ENCODE data around the gene STARD10.
A peak's percentile ranks its signal among the peaks of the same experiment; 100 is the strongest.

The STARD10 gene

DNA sequence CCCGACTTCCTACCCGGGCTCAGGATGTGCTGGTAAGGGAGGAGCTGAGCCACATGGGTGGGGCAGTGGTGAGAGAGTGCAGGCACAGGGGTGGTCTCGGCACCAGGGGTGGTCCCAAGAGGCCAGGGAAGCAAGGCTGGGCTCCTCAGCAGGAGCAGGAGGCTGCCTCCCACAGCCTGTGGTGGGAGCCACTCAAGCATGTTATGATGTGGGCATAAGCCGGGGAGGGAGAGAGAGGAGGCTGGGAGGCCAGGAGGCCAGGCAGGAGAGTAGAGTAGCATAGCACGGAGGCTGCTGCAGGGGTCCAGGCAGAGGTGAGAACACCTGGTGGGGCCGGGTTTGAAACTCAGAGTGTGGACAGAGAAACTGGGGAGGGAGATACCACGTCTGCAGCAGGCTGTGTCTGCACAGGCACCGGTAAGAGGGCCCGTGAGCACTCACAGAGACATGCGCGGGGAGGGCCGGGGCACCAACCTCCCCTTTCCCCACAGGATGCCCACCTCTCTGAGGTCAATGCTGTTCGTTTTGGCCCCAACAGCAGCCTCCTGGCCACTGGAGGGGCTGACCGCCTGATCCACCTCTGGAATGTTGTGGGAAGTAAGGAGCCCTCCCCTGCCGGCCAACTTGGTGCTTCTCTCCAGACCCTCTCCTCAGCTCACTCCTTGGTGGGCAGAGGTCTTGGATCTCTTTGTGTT lies 31.1 kb upstream of the STARD10 start:
- Histone ChIP-seq H3K4me3 (ENCODE audit: low read length) (no peak overlapping the region), H3K4me2 (ENCODE audit: low read length) (no peak overlapping the region), H2AFZ (ENCODE audit: low read depth, low read length) (no peak overlapping the region), H4K20me1 (ENCODE audit: insufficient read depth, low read length) (peaks cover 22% of the 10 kb centered on the region), H3K79me2 (ENCODE audit: low read length) (no peaks in the 10 kb centered on the region), H3K27me3 (ENCODE audit: low read depth, low read length) (no peaks in the 10 kb centered on the region), H3K4me1 (ENCODE audit: low read length) (peaks cover 32% of the 10 kb centered on the region), H3K9me3 (ENCODE audit: insufficient read depth, low read length) (no peaks in the 10 kb centered on the region), H3K27ac (ENCODE audit: low read length) (no peak overlapping the region), H3K36me3 (replicated peaks; ENCODE audit: low read depth, low read length) (peaks cover 35% of the 10 kb centered on the region), H3K9ac (ENCODE audit: low read length) (no peak overlapping the region)
- TF ChIP-seq EZH2phosphoT487 (IDR thresholded peaks at IDR 0.05; ENCODE audit: low read depth) = no peak
- TF ChIP-seq, protein P1, sequence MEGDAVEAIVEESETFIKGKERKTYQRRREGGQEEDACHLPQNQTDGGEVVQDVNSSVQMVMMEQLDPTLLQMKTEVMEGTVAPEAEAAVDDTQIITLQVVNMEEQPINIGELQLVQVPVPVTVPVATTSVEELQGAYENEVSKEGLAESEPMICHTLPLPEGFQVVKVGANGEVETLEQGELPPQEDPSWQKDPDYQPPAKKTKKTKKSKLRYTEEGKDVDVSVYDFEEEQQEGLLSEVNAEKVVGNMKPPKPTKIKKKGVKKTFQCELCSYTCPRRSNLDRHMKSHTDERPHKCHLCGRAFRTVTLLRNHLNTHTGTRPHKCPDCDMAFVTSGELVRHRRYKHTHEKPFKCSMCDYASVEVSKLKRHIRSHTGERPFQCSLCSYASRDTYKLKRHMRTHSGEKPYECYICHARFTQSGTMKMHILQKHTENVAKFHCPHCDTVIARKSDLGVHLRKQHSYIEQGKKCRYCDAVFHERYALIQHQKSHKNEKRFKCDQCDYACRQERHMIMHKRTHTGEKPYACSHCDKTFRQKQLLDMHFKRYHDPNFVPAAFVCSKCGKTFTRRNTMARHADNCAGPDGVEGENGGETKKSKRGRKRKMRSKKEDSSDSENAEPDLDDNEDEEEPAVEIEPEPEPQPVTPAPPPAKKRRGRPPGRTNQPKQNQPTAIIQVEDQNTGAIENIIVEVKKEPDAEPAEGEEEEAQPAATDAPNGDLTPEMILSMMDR (IDR thresholded peaks at IDR 0.05; ENCODE audit: low read depth, low read length) = no peak

DNA sequence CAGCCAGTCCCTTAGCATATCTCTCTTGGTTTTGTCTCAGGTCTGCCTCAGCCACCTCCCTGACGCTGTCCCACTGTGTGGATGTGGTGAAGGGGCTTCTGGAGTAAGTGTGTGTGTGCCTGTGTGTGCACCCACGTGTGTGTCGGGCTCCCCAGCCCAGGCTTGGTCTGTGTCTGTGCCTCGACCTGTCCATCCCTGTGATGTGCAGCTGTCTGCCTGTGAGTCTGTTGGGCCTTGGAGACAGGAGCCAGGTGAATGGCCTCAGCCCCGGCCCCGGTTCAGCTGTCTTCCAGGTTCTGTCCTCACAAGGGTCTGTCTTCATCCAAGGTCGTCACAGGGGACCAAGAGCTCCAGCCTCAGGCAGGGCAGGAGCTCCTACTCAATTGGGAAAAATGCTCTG lies 30.2 kb upstream of the STARD10 start:
- H3K4me1 ChIP-seq (ENCODE audit: low read length) = peaks cover 32% of the 10 kb centered on the region
- no peak overlapping the region for H3K9ac ChIP-seq (ENCODE audit: low read length)
- H4K20me1 ChIP-seq (ENCODE audit: insufficient read depth, low read length) = peaks cover 22% of the 10 kb centered on the region; the same call in 1 of the 2 replicates
- no peak overlapping the region for H3K4me3 ChIP-seq (ENCODE audit: low read length)
- no peak overlapping the region for H3K4me2 ChIP-seq (ENCODE audit: low read length)
- peak overlapping the region; percentile 21 for H3K27ac ChIP-seq (ENCODE audit: low read length)
- H3K9me3 ChIP-seq (ENCODE audit: insufficient read depth, low read length) = no peaks in the 10 kb centered on the region
- no peaks in the 10 kb centered on the region for H3K79me2 ChIP-seq (ENCODE audit: low read length)
- TF ChIP-seq, protein P1 (IDR thresholded peaks at IDR 0.05; ENCODE audit: low read depth, low read length) = no peak
- TF ChIP-seq EZH2phosphoT487 (IDR thresholded peaks at IDR 0.05; ENCODE audit: low read depth) = no peak
- peaks cover 26% of the 10 kb centered on the region for H3K36me3 ChIP-seq (replicated peaks; ENCODE audit: low read depth, low read length)
- H3K27me3 ChIP-seq (ENCODE audit: low read depth, low read length) = no peaks in the 10 kb centered on the region
- no peak overlapping the region for H2AFZ ChIP-seq (ENCODE audit: low read depth, low read length)

DNA sequence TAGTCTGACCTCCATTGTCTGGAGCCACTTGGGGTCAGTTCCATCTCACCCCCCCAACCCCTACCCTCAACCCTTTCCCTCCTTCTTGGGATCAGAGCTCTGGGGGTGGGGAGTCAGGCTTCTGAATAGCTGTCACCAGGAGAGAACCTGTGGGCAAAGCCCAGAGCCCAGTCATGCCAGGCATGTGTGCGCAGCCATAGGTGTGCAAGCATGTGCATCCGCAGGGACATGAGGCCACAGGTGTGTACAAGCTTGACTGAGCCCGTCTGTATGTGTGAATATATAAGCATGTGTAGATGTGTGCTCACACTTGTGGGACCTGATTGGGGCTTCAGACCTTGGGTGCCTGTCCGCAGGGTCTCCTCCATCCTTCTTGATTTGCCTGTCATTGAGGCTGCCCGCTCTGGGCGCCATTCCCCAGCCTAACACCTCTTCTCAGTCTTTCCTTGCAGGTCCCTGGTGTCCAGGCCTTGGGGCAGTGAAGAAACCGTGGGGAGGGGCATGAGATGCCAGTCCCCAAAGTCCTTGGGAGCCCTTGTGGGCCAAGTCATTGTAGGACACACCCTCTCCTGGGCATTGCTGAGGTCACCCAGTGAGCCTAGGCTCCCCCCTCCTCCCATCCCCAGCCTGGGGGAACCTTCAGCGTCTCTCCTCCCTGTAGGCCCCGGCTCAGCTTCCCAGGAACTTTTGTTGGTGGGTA lies 29.4 kb upstream of the STARD10 start:
- Histone ChIP-seq H4K20me1 (ENCODE audit: insufficient read depth, low read length) (peaks cover 22% of the 10 kb centered on the region; the same call in 1 of the 2 replicates), H3K4me3 (ENCODE audit: low read length) (peak overlapping the region; percentile 75), H3K27ac (ENCODE audit: low read length) (peak overlapping the region; percentile 31), H3K9ac (ENCODE audit: low read length) (peak overlapping the region; percentile 49; the same call in 1 of the 2 replicates), H3K27me3 (ENCODE audit: low read depth, low read length) (no peaks in the 10 kb centered on the region), H3K36me3 (replicated peaks; ENCODE audit: low read depth, low read length) (peaks cover 24% of the 10 kb centered on the region), H3K9me3 (ENCODE audit: insufficient read depth, low read length) (no peaks in the 10 kb centered on the region), H3K79me2 (ENCODE audit: low read length) (no peaks in the 10 kb centered on the region), H3K4me1 (ENCODE audit: low read length) (peaks cover 32% of the 10 kb centered on the region), H2AFZ (ENCODE audit: low read depth, low read length) (no peak overlapping the region), H3K4me2 (ENCODE audit: low read length) (peak overlapping the region; percentile 80)
- no peak for TF ChIP-seq EZH2phosphoT487 (IDR thresholded peaks at IDR 0.05; ENCODE audit: low read depth)
- TF ChIP-seq, protein P1 (IDR thresholded peaks at IDR 0.05; ENCODE audit: low read depth, low read length) = no peak
